HepG2 (cell line): ENCODE data around the gene GALNT10. TPM values are rescaled to one million over a fixed set of nuclear protein-coding genes. Genes with fewer than 3 reads are reported as not detected.

Source experiments
- CCAR2 ChIP-seq: fragments of 200-400 bp; formaldehyde crosslinking; optimal IDR thresholded peaks from 2 replicates; pipeline ENCODE3; 2018; ENCODE audit warnings: low read depth, mild to moderate bottlenecking, low read length, moderate library complexity
- ELF3 ChIP-seq: IDR thresholded peaks from 2 replicates; pipeline ENCODE4 v1.6.1; 2016; ENCODE audit warnings: missing genetic modification reagents, missing compliant biosample characterization
- MXI1 ChIP-seq: IDR thresholded peaks from 3 replicates; pipeline ENCODE4 v1.6.1; 2012; ENCODE audit warnings: low read depth, low read length, inconsistent platforms, borderline replicate concordance
- REST ChIP-seq, 2 experiments: IDR thresholded peaks; 2 replicates each; pipeline ENCODE4 v1.6.1; 2011 to 2012; ENCODE audit warnings: low read length in 2 of 2, borderline replicate concordance in 1 of 2, low read depth in 1 of 2, mild to moderate bottlenecking in 1 of 2, moderate library complexity in 1 of 2
- TSC22D2 ChIP-seq: sonication (generic); formaldehyde crosslinking; IDR thresholded peaks from 2 replicates; pipeline ENCODE4 v1.5.1; 2020; ENCODE audit warnings: missing genetic modification reagents, mild to moderate bottlenecking, borderline replicate concordance
- USF2 ChIP-seq, 2 experiments: sonication (generic) in 1 of 2; formaldehyde crosslinking in 1 of 2; IDR thresholded peaks; 2 replicates each; pipeline versions ENCODE4 v1.5.1 to v1.6.1; 2011 to 2020; ENCODE audit warnings: borderline replicate concordance in 1 of 2, low read depth in 1 of 2, low read length in 1 of 2, mild to moderate bottlenecking in 1 of 2, missing genetic modification reagents in 1 of 2, moderate library complexity in 1 of 2
- ZMAT5 ChIP-seq: sonication (generic); formaldehyde crosslinking; IDR thresholded peaks from 2 replicates; pipeline ENCODE4 v1.5.0; 2020; ENCODE audit warnings: mild to moderate bottlenecking, low read depth, missing genetic modification reagents, borderline replicate concordance
- ZNF121 ChIP-seq: sonication (generic); formaldehyde crosslinking; IDR thresholded peaks from 2 replicates; pipeline ENCODE4 v1.5.0; 2020; ENCODE audit warnings: mild to moderate bottlenecking, missing genetic modification reagents
- ZNF407 ChIP-seq: sonication (generic); formaldehyde crosslinking; IDR thresholded peaks from one replicate; pipeline ENCODE4 v1.5.1; 2020; ENCODE audit warnings: mild to moderate bottlenecking, missing genetic modification reagents; ENCODE audit errors: not compliant biosample characterization
- ZNF709 ChIP-seq: sonication (generic); formaldehyde crosslinking; IDR thresholded peaks from 2 replicates; pipeline ENCODE4 v1.5.0; 2020; ENCODE audit warnings: mild to moderate bottlenecking, missing genetic modification reagents
- polyA plus RNA-seq, 8 experiments: library from polyadenylated mRNA; depleted of rRNA in 3 of 8; stranded (reverse) in 7 of 8; unstranded in 1 of 8; fragments of >200 nt; fragmentation: Illumina TruSeq in 4 of 8; extraction: Trizol in 4 of 8; gene quantifications; 2 replicates each; pipeline versions ENCODE4 v1.2.1 to v1.2.3, GENCODE V29; 2011 to 2016; ENCODE audit warnings: low read depth in 4 of 8, missing spikeins in 1 of 8, mixed read lengths in 1 of 8; ENCODE audit not compliant: insufficient read depth in 1 of 8
- total RNA-seq, 5 experiments: library from RNA; depleted of rRNA; stranded (reverse); fragments of >200 nt; fragmentation: Illumina TruSeq; extraction: Trizol; gene quantifications; 2 replicates each; pipeline ENCODE4 v1.2.3, GENCODE V29; 2016; ENCODE audit warnings: low read depth in 1 of 5

GALNT10 gene
- total and polyA plus RNA-seq, 2 of the 13 experiments (the other 11 are each of a cell fraction or from before 2014, with no cell fraction given) = 8.1 to 11.2 TPM

- TF ChIP-seq REST (IDR thresholded peaks at IDR 0.05; ENCODE audit: borderline replicate concordance in 1 of 2, low read depth in 1 of 2, low read length in 2 of 2) (no peak), ZNF407 (CRISPR knock-in tag) (no peak), ELF3 (CRISPR knock-in tag) (no peak), MXI1 (no peak), TSC22D2 (CRISPR knock-in tag) (no peak), USF2 (IDR thresholded peaks at IDR 0.05; ENCODE audit: low read depth, low read length) (no peak), USF2 (CRISPR knock-in tag; IDR thresholded peaks at IDR 0.05; ENCODE audit: borderline replicate concordance) (no peak), ZMAT5 (CRISPR knock-in tag) (no peak), ZNF121 (CRISPR knock-in tag) (0 out of 2 replicates have a peak, but pooled peaks have one; percentile 7), ZNF709 (CRISPR knock-in tag) (no peak), CCAR2 (no peak)
These were observed 526 bp upstream of the GALNT10 start (continued) for GRCh38 chr5:154189819-154190594.
